GM12891 (cell line): ENCODE data around the gene NAA60.

Experiments
- PAX5 ChIP-seq: IDR thresholded peaks from 2 replicates; pipeline ENCODE4 v1.6.1; 2011; ENCODE audit warnings: low read length, moderate library complexity, mild to moderate bottlenecking; ENCODE audit not compliant: insufficient read depth, severe bottlenecking
- POLR2A ChIP-seq: IDR thresholded peaks from 2 replicates; pipeline ENCODE4 v1.6.1; 2011; ENCODE audit warnings: low read depth, low read length, control low read depth
- POLR2AphosphoS5 ChIP-seq: IDR thresholded peaks from 2 replicates; pipeline ENCODE4 v1.6.1; 2011; ENCODE audit warnings: low read depth, low read length, control low read depth
- POU2F2 ChIP-seq: IDR thresholded peaks from 2 replicates; pipeline ENCODE4 v1.6.1; 2011; ENCODE audit warnings: low read depth, mild to moderate bottlenecking, control low read depth, low read length, moderate library complexity
- SPI1 ChIP-seq: IDR thresholded peaks from 2 replicates; pipeline ENCODE4 v1.6.1; 2011; ENCODE audit warnings: low read depth, low read length, control low read depth
- TAF1 ChIP-seq: IDR thresholded peaks from 2 replicates; pipeline ENCODE4 v1.6.1; 2011; ENCODE audit warnings: low read depth, low read length, control low read depth

DNA sequence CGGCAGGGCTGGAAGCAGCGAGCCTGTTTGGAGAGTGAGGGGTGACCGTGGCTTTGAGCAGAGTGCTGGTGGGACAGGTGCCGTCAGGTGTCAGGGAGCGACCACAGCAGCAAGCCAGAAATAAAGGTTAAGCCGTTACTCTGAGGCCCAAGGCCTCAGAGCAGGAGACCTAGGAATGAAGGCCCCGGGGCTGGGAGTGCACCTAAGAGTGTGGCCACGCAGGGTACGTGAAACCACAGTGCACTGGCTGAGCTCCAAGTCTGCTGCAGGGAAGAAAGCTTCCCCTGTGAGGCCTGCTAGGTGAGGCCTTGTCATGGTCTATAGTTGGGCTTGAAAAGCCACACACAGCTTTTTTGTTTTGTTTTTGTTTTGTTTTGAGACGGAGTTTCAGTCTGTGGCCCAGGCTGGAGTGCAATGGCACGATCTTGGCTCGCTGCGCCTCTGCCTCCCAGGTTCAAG lies 66.0 kb downstream of the NAA60 start:
- TF ChIP-seq TAF1 (no peak), PAX5 (no peak), POLR2AphosphoS5 (no peak), POLR2A (no peak), POU2F2 (no peak), SPI1 (no peak)
